Caki2 (cell line): ENCODE results near the gene IGFN1. TPM values are rescaled to one million over a fixed set of nuclear protein-coding genes. Genes with fewer than 3 reads are reported as not detected.

Experiments used
- DNase-seq: peaks from one replicate; pipeline ENCODE4 v3.0.0-alpha.2; 2015; ENCODE audit warnings: low read depth
- in situ Hi-C: cut with HindIII; loops from 2 replicates; pipeline ENCODE4 v1.10.0; 2016; ENCODE audit warnings: low sequenced_read_pairs, low pct_unique_long_range_greater_than_20kb, mixed read lengths
- total RNA-seq: library from RNA; depleted of rRNA; stranded (reverse); fragments of >200 nt; shearing (Covaris generic); gene quantifications from 2 replicates; pipeline ENCODE4 v1.2.3, GENCODE V29; 2014; ENCODE audit warnings: low replicate concordance; rRNA removed

The IGFN1 gene
- 65.4 and 75.0 TPM in 2 replicates for total RNA-seq

DNA sequence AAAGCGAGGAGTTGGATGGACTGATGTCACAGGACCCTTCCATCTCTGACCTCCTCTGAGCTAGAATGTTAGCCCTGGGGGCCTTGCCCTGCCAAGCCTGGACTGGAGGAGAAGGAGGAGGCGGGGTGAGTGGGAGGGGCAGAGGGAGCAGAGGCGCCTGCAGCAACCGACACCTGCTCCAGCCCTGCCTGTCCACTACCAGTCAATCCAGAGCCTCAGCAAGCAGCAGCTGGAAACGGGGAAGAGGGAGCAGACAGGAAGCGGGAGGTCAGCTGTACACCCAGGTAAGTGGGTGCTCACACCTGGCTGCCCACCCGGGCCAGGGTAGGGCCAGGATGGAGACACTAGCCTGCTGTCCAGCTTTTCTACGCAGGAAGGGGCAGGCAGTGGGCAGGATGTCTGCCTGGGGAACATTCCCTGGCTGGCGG, at the start of gene IGFN1:
Gene IGFN1 (plus strand): TSS at position 201 of the 428 bp plus-strand sequence. CDS start 2,470 bp downstream, outside the sequence.
- in situ Hi-C loops = no loop called here
- DNase-seq = peak; percentile 93

DNA sequence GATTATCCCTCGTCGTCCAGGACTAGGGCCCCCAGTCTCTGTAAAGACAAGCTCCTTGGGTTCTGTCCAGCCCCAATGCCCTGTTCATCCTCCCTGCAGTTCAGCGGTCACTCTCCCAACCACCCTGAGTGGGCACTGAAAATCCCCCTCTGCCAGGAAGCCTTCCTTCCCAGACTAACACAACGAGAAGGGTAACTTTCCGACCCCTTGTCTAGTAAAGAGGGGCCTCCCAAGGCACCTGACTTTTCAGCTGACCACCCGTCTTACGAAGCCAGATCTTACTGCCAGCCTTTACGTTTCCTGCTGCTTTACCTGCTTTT, 49.7 kb upstream of the IGFN1 start:
- in situ Hi-C loops = no loop called here
- DNase-seq = no peak

DNA sequence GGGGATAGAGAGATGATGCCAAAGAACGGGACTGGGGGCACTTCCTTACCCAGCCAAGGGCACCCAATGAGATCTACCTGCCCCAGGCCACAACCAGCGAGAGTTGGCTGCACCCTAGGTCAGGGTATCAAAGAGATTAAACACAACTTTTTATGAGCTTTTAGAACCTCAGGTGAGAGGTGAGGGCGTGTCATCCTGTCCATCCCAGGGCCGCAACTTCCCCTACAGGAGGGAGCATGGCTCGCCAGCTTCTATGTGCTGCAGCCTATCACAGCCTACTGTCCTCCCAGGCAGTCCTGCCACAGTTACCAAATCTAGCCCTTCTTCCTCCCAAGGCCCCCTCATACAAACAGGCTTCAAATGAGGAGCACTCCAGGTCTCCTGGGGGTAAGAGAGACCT, 49.2 kb upstream of the IGFN1 start:
- in situ Hi-C loops = no loop called here
- no peak for DNase-seq

DNA sequence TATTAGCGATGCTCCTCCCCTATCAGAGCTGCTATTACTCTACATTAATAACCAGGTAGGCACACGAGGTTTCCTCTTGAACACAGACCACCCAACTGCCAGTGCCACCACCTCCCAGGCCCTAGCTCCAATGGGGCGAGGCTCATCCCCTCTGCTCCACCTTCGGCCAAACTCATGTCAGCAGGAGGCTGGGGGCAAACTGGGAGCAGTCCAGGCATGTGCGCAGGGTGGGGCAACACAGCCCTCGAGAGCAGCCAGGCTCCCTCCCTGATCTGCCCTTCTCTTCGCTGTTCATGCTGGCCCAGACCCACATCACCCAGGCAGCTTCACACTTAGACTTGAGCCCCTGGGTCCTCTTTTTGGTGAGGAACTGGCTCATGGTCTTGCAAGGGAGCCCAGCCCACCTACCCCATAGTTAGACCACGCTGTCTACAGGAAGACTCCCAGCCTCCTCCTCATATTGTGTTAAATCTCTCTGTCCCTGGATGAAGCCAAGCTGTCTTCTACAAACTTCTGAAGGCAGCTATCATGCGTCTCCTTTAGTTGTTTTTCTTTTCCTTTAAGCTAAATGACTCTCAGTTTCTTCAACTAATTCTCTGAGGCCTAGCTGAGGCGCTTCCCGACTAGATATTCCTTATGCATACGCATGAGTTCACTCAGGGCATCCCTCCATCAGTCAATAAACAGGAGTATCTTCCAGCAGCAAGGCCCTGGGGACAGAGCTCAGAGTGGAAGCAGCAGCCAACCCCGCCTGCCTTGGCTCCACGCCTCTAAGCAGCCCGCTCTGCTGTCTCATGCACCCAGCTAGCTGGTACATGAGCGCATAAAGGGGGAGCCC, 48.4 kb upstream of the IGFN1 start:
- in situ Hi-C loops = no loop called here

DNA sequence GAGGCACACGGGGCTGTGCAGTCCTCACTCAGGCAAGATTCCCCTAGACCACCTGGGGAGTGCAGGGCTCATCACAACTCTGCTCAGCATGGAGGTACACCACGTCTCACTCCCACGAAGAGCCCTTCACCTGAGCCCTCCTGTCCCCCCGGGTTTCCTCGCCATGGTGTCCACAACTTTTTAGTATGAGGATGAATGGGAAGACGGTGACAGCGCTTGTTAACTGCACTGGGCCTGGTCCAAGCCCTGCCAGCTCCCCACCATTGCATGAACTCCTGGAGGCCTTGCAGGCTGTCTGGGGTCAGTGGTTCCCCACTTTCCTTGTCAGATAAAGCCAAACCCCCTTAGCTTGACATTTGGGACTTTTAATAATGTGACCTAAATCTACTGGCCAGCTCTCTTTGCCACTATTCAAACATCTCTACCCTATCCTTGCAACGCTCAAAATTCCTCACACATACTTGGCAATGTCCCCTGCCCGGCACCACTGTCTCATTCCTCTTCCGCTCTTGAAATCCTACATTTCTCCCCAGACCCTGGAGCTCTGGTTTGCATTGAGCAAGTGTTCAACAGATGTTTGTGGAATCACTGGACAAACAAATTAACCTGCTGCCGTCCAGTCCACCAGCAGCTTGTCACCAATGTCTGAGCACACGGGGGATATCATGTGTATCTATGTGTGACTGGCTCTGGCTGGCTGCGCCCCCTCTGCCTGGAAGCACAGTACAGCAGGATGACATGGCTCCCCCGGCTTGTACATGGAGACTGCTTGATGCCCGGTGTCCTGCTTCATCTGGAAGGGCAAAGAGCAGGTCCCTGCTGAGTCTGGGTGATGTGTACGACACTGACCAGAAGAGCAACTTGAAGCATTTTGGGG, 47.5 kb upstream of the IGFN1 start:
- in situ Hi-C loops = no loop called here
- DNase-seq = no peak

More for the DNA sequence above, 48.4 kb upstream of the IGFN1 start:
- DNase-seq = no peak

DNA sequence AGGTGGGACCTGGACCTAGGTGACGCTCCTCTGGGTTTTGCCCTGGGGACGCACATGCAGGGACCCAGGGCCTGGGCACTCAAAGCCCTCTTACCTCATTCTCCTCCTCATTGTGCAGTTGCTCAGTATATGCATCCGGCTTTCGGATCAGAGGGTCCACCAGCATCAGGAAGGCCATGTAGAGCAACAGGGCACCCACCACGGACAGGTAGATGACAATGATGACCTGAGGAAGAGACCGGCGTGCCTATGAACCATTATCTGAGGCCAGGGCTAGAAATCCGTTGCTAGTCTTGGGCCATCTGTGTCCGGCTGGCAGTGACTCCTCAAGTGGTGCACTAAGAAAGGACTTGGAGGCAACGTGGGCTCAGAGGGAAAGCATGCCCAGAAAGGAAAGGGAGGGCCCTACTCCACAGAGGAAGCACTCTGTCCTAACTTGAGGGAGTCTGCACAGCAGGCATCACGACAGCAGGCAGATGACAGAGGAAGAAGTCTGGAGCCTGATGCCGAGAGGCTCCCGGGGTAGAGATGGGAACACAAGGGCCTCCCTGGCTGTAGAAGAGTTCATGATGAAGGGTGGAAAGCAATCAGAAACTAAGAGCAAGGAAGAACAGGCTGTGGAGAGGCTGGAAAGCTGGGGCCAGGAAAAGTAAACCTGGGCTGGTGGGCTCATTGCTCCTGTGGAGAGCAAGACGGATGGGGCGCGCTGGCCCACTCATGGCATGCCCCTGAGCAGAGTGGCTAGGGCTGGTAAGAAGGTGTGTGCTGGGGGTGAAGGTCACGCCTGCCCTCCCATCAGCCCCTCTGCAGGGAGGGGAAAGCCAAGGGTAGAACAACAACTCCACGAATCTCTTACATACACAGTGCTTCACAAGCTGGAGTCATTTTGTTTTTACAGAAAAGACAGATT, 46.6 kb upstream of the IGFN1 start:
- in situ Hi-C loops = no loop called here
- DNase-seq = no peak

DNA sequence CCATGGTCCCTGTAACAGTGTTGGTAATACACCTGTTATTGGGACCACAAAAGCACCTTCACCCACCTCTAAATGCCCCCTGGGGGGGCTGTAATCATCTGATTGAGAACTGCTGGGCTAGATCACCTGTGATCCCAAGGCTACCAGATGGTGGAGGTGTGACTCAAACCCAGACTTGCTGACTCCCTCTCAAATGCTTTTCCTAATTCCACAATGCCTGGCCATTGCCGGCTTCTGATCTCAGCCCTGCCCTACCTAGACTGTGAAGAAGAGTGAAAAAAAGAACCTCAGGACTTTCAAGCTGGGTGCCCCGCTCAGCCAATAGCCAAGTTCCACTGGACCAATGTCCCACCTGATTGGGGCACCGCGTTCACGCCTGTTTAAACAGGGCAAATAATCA, 45.9 kb upstream of the IGFN1 start:
- no peak for DNase-seq
- in situ Hi-C loops = no loop called here

DNA sequence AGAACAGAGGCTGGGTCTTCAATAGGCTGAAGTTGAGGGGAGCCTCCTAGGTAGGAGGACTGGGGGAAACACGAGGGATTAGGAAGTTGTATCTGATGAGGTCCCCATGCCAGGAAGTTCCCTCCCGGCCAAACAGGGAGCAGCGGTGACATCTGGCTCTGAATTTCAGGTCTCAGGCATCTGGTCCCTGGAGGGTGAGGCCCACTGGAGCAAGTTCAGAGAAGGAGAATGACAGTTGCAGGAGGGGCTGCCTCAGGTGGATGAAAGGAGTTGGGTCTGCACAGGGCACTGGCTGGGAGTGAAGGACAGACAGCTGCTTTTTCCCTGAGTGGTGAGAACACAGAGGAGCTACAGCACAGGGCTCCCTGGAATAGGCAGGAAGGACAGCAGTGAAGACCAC, 45.5 kb upstream of the IGFN1 start:
- no peak for DNase-seq
- in situ Hi-C loops = no loop called here

DNA sequence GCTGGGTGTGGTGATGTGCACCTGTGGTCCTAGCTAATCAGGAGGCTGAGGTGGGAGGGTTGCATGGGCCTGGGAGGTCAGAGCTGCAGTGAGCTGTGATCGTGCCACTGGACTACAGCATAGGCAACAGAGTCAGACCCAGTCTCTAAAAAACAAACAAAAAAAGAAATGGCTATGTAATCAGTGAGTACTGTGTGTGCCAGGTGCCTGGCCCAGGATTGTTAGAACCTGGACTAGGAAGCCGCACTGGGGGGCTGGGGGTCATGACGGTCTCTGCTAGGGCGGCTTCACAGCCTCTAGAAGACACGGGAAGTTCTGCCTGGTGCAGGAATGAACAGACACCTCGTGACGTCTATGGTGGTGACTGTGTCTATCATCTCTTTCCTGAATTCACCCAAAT, 44.8 kb upstream of the IGFN1 start:
- in situ Hi-C loops = no loop called here

DNA sequence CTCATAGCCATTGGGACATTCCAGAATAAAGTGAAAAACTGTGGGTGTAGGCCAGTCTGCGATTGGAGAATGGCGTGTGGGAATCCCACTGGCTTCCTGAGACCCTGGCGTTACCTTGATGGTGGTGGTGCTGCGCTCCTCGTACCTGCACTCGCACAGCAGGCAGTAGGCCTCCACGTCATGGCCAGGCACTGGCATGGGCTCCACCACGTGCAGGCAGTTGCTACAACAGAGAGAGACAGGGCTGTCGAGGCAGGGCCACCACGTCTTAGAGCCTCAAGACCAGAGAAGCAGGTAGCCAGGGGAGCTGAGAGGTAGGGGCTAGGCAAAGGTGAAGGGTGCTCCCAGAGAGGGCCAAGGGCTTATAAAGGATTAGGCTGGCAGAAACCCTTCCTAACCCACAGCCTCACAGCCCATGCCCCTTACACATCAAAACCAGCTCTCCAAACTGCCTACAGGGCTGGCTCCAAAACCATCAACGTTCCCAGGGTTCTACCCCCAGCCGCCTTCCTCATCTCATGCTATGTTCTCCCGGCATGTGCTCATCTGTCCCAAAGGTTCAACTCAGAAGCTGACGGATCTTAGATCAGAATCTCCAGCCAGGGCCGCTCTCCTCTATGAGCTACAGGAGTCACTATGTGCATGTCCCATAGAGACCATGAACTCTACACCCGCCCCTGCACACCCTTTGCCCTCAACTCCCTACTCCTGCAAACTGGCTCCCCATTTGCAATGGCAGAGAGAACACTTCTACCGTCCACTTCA, 43.8 kb upstream of the IGFN1 start:
- in situ Hi-C loops = no loop called here
- DNase-seq = no peak

More for the DNA sequence above, 44.8 kb upstream of the IGFN1 start:
- DNase-seq = no peak

DNA sequence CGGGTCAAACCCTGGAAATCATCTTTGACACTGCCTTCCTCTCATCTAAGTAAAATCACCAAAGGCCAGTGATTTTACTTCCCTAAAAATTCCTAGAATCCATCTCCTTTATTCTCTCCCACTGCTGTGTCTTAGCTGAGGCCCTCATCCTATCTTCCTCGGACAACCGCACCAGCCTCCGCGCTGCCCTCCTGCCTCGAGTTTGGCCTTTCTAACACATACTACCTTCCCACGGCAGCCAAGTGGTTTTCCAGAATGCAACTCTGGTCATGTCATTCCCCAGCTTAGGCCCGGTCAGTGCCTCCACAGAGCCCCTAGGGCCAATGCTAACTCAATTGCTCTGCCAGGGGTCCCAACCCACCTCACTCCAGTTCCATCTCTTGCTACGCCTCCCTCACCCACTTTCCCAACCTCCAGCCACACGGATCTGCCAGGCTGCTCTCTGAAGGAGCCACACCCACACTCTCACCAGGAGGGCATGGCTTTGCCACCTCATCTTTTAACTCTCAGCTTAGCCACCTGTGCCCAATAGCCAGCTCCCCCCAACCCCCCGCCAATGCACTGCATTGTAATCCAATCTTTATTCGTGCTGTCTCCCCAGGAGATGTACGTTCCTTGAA, 43.1 kb upstream of the IGFN1 start:
- in situ Hi-C loops = no loop called here
- no peak for DNase-seq

DNA sequence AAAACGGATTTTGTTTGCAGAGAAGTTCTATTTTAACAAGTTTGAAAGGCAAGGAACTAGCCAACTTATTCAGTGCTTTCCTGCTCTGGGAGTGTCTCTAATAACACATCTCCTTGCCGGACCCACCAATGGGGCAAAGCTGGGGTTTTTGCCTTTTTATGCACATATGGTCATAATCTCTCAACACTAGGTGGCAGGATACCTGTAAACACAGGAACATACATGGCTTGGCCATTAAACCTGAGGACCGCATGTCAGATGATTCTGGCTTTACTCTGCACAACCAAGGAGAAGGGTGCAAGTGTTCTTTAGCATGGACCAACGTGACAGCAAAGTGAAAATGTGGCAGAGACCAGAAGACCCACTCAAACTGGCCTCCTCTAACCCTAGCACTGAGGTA, 41.2 kb upstream of the IGFN1 start:
- in situ Hi-C loops = no loop called here
- DNase-seq = peak; percentile 45

DNA sequence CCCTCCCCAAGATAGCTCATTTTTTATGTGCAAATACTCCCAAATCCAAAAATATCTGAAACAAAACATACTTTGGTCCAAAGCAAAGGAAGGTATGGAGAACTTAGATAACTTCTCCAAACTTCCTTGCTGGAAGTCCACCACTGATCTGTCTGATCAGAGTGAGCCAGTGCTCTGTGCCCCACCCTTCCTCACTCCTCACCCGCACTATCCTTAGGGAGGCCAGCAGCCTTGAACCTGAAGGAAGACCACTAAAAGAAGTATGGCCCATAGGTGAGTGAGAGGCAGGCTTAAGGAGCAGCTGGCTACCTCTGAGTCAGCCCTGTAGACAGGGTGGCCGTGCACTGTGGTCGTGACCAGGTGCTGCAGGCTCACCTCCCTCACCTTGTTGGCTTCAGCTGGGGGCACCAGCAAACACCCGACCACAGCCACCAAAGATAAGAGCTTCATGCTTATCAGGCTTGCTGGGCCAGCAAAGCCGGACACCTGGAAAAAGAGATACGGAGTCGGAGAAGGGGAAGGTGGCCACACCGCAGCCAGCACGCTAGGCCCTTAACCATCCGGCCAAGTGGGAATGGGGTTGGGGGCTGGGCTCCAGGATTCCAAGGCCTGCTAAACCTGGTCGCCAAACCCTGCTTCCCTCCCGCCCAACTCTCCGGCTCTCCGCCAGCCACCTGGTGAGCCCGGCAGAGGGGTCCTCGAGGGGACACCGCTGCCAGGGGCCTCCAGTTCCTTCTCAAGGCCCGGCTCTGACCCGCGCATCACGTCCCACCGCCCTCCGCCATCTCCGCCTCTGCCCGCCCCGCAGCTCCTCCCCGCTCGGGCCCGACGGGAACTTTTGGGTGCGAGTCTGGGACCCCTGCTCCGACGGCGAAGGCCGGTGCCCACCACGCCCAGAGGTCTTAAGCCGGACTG, 36.9 kb upstream of the IGFN1 start:
- in situ Hi-C loops = no loop called here
- DNase-seq = peak; percentile 50

DNA sequence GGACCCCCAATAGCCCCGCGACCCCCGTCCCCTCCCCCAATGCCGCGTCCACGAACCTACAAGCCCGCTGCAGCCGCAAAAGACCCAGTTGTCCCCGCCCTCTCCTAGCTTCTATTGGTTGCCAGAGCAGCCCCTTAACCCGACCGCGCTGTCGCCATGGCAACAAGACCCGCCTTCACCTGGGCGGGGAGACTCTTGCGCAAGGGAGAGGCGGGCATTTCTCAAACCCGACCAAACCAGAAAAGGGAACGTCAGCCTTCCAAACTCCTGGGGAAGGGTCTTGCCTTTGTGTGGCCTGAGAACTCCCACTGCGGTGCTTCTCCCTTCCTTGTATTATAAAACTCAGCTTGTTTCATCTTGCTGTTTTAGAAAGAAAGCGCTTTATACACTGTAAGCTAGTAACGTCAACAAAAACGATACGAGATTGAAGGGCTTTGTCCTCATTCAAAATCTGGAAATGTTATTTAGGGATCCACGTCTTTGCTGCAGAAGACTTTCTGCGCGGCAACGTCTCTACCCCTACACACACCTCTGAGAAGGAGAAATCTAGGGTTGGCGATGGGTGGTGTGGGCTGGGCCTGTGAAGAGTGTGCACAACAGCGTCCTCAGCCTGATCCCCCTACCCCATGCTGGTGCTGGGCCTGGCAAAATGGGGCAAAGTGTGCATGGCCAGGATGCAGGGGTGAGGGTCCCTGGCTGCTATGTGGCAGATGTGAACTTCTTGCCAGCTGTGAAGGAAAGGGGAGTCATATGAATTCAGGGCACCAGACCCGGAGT, 36.0 kb upstream of the IGFN1 start, which contains the start of gene TMEM9:
Gene TMEM9 (minus strand): TSS at position 86 of the 777 bp plus-strand sequence. CDS start 551 bp downstream, outside the sequence.
- DNase-seq = peak; percentile 93
- in situ Hi-C loops = no loop called here

DNA sequence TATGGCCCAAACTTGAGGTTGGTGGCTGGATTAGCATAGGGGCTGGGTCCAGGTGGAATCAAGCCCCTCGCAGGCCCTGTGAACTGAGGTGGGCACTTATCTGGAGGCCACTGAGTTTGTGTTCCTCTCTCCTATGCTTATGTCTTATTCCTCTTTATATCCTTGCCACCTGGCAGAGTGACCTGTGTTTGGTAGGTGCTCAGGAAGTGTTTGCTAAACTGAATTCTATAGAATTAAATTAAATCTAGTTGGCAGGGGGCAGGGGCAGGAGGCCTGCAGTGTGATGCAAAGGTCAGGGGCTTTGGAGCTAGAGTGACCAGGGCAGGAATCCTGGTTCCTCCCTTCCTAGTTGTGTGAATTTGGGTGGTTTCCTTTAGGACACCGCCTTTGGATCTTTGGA, 35.3 kb upstream of the IGFN1 start:
- DNase-seq = no peak
- in situ Hi-C loops = no loop called here

DNA sequence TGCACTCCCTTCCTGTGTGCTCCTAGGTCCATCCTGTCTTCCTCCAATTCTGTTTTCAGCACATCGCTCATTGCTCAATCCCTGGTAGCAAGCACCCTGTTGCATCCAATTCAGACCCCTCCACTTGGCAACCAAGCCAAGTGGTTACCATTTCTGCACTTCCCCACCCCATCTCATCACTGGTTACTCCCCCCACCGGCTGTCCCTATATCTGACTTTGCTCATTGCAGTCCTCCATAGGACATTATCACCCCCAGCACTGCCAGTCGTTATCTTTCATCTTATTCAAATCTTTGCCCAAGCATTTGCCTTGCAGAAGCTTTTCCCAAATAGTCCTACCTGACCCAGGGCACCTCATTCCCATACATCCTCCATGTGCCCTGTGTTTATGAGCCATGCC, 34.3 kb upstream of the IGFN1 start:
- in situ Hi-C loops = no loop called here
- DNase-seq = no peak
